Stimulated activated CD8-positive, alpha-beta memory T cell treated with anti-CD3 and anti-CD28 coated beads, Interleukin-4, amount 100 ng/mL, for 1 hour (primary cell): ENCODE measurements around the gene RNF123.

Source experiments
- DNase-seq, 2 donors: peaks; one replicate each; pipeline ENCODE4 v3.0.0-alpha.2; 2020; ENCODE audit warnings: low read depth in 2 of 2, low spot score in 1 of 2

RNF123 gene

DNA sequence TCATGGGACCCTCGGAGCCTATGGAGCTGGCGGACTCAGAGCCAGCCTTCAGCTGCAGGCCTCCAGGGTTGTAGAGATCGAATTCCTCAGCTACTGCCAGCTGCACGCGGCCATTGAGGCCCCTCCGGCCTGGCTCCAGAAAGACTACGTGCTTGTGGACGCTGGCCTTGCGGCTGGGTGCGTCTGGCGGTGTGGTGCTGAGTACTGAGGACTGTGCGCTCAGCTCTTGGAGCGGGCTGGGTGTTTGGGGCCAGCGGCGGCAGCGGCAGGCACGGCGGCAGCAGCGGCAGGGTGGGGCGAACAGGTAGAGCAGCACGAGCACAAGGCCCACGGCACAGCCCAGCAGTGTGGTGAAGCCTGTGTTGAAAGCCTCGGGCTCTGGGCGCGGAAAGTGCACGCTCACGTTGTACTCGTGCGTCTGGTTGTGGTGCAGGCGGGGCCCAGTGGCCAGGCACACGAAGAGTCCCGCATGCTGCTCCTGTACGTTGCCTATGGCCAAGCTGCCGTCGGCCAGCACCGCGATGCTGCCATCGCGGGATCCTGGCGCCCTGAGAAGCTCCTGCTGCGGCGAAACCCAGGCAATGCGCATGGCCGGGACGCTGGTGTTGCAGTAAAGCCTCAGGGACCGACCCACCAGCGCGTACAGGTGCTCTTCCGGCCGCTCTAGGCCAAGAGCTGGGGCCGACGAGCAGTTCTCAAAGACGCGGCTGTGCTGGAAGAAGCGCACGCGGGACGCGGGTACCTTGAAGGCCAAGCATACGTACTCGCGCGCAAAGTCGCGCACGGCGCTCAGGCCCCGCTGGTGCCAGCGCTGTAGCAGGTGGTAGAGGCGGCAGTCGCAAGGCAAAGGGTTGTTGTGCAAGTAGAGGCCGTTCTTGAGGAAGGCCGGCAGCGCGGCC is 28.9 kb downstream of the RNF123 start:
- DNase-seq: no peak

DNA sequence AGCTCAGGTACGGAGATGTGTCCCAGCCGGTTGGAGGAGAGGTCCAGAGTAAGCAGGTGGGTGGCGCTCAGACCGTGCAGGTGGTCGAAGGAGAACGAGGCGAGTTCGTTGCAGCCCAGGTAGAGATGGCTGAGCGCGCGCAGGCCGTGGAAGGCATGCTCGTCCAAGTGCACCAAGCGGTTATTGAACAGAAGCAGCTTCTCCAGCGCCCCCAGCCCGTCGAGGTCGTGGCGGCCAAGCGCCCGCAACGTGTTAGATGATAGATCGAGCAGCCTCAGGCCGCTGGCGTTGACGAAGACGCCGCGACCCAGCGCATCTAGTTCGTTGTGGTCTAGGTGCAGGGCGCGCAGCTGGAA is 29.5 kb downstream of the RNF123 start:
- DNase-seq: no peak

DNA sequence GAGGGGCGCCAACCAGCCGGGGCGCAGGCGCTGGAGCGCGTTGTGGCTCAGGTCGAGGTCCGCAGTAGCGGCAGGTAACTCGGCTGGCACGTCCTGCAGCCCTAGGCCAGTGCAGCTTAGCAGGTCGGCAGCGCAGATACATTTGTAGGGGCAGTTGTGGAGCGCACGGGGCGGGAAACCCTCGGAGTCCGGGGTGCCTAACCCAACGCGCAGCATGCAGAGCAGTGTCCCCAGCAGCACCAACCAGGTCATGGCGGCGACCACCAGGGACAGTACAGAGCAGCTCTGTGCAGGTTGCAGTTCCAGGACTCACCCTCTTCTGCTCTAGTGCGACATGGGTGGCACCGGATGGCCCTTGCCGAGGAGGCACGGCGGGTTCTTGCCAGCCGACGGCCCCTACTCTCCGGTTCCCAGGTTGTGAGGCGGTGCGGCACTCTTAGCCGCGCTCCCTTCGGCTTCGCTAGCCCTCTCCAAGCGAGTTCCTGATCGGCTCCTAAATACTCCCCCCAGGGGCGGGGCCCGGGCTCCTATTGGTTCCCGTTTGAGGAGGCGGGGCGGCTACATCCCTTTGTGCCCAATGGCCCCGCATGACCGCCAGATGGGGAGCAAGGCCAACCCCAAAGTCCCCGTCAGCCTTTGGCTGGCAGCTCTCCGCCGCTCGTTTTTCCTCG is 30.0 kb downstream of the RNF123 start, which contains the start of gene AMIGO3:
Gene AMIGO3 (minus strand): TSS at position 471 of the 671 bp plus-strand sequence. CDS start 219 bp downstream, at position 252.
- peak; percentile 76 to 79 for DNase-seq

DNA sequence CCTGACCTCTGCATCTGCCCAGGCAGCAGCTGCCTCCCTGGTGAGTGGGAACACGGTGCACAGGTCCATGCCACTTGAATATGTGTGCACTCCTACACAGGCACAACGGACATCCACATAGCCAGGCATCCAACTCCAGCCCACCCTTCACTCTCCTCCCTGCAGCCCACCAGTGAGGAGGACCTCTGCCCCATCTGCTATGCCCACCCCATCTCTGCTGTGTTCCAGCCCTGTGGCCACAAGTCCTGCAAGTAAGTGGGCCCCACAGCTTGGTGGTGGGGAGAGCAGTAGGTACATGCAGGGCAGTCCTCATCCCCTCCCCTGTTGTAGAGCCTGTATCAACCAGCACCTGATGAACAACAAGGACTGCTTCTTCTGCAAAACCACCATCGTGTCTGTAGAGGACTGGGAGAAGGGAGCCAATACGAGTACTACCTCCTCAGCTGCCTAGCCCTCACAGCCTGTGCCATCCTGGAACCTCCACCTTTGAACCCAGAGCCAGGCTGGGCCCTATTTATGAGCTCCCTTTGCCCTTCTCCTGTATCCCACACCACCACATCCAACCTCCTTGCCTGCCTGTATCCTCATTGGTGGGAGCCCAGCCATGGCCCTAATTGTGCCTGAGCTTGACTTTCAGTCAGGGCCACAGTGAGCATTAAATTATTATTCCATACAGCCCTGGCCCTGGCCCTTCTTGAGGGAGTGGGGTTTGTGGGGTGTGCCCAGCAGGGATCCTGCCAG is 31.7 kb downstream of the RNF123 start:
- DNase-seq: no peak

DNA sequence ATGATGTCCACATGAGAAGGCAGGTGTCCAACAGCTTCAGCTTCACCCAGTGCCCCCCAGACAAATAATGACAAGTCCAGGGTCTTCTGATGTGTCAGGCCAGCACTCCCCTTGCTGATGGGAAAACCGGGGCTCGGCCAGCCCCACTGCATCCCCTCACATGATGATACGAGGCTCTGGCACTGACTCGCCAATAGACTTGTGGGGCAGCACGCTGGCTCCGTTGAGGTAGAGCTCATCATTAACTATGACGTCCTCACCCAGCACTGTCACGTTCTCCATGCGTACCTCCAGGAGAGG is 32.2 kb downstream of the RNF123 start:
- DNase-seq: no peak

DNA sequence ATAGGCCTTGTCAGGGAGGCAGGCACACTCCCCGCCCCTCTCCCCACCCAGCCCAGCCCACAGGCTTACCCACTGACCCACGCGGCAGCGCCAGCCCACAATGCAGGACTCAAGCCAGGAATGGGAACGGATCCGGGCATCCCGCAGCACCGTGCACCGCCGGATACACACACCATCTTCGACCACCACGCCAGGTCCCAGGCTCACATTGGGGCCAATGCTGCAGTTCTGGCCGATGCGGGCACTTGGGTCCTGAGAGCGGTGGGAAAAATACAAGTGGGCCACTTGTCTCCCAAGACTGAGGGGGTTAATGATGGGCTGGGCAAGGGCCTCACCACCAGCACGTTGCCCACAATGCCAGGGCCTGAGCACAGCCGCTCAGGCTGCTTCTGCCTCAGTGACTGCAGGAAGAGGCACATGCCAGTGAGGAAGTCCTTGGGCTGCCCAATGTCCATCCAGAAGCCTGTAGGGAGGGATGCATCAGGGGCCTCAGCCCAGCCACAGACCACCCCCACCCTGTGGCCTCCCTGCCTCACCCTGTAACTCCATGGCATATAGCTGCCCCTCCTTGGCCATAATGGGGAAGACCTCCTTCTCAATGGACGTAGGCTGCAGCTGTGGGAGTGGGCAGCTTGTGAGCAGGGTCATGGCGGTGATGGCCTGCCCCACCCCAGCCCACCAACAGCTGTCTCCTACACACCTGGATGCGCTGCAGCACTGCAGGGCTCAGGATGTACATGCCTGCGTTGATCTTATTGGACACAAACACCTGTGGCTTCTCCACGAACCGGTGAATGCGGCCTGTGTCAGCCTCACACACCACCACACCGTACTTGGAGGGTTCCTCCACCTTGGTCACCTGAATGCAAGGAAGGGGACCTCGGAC is 32.8 kb downstream of the RNF123 start:
- no peak for DNase-seq

DNA sequence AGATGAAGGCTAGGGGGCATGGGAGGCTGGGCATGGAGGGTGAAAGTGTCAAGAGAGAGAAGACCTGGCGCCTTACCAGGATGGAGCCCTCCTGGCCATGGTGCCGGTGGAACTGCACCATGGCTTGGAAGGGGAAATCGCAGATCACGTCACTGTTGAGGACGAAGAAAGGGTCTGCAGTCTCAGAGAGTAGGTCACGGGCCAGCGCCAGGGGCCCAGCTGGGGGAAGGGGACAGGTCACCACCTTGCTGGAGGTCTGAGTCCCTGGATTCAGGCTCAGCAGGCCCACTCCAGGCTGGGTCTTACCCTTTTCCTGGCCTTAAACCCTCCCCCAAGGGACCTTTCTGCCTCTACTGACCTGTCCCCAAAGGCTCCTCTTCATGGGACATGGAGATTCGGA is 33.5 kb downstream of the RNF123 start:
- DNase-seq: no peak

DNA sequence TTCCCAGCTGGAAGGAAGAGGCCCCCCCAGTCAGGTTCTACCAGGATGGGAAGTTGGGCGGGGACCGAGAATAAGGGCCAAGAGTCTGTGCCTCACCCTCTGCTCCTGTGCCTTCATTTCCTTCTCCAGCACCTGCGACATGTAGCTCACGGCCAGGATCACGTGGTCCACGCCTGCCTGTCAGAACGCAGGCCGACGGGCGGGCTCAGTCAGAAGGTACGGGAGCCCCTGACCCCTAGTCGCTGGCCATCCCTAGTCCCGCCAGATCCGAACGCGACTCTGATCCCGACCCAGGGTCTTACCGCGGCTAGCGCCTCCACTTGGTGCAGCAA is 33.9 kb downstream of the RNF123 start:
- DNase-seq: peak in 1 of 2 donors; percentile 27

DNA sequence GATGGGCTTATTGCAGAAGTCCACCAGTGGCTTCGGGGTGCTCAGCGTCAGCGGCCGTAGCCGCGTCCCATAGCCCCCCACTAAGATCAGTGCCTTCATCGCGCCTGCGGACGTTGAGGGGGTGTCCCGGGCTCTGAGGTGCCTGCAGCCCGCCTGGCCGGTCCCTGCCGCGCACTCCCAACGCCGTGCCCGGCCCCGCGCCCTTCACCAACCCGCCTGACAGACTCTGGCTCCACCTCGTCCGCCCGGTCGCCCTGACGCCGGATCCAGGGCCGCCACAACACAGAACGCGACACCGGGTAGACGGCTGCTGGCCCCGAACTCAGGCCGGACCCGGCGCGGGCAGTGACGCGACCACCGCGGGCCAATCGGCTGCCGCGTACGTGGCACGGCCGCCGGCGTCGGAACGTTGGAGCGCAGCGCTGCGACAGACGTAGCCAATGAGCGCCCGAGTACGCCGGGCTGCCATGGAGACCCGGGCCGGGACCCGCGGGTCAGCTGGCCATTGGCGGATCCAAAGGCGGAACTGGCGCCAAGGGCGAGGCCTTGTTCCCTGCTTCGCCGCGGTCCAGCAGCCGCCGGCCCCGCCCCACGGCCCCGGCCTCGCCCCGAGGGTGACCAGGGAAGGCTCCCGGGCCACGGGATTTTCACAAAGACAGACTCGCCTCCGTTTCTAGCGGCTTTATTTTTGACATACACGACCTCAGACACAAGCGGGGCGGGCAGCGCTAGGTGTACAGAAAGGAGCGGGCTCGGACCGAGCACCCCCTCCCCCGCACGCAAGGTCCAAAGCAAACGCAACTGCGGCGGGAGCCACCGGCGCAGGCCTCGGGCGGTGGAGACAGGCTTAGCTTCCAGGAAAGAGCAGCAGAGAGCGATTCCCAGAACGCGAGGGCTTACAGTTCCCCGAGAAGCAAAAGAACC is 34.5 kb downstream of the RNF123 start, which contains the start of gene GMPPB:
Gene GMPPB (minus strand): TSS at position 324 of the 924 bp plus-strand sequence. CDS start 225 bp downstream, at position 99.
- peak; percentile 75 to 87 for DNase-seq

DNA sequence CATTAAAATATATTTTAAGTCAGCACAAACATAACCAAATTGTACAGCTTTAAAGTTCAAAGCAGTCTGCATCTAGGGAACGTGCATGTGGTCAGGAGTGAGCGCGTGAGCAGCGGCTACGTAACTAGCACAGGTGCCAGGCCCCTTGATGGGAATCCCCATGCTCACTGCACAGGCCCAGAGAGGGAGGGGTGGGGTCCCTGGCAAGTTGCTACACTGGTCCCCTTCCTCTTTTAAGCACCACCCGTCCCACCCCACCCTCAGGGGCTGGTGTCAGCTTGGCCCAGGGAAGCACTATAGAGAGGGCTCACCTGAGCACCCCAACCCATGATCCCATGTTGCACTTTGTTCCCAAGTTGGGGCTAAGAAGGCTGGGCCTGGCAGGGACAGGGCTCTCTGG is 35.2 kb downstream of the RNF123 start:
- DNase-seq: no peak

DNA sequence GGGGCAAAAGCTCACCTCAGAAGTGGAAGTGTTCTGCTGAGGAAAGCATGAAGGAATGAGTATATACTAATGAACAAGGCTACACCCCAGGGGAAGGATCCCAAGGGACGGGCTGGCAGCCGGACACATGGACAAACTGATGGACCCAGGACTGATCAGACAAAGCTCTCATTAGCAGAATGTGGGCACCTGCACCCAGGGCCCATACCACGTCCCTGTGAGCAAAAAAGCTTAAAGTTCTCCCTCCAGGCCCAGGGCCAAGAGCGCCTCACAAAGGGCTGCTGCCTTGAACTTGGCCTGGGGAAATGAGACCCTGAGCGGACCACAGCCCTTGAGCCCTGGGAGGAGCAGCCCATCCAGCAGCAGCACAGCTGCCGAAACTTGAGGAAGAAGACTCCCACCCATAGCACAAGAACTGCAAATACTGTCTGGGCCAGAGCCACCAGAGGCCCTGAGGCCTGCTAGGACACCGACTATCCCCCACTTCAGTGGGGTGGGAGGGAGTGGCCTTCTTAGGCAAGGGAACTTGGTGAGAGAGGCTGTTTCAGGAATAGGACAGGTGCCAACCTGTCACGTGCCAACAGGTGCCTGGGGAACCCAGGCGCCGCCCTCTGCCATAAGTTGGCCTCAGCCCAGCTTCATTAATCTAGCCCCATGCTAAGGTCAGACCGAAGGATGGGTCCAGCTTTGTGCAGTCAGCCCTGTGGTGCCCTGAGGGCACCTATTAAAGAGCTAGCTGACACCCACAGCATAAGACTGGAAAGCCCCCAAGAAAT is 36.7 kb downstream of the RNF123 start:
- DNase-seq: no peak

DNA sequence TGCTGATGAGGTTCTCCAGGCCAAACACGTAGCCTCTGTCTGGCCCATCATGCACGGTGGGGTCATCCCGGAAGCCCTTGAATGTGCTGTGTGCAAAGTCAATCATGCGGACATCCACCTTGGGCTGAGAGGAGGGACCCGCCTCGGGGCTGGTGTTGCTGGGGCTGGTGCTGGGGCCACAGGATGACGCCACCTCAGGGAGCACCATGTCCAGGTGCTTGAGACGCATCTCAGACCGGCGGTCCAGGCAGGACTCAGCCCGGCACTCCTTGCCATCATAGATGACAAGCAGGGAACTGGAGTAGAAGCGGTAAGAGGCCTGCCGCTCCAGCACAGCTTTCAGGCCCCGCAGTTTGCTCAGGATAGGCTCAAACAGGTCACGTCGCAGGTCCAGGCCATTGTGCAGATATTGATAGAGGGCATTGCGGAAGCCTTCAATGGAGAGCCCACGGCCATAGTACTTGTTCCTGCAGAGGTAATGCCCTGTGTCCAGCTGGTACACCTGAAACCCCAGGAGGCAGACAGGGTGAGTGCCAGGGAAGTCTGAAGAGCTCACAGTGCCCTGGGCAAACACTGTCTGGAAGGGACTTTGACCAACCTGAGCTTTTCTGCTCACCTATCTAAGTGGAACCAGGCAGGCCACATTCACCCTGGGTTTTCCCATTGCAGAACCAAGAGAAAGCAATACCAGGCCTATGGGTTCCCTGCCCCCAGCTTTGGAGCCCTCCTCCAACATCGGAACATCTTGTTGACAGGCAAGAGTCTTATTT is 38.0 kb downstream of the RNF123 start:
- DNase-seq: no peak

DNA sequence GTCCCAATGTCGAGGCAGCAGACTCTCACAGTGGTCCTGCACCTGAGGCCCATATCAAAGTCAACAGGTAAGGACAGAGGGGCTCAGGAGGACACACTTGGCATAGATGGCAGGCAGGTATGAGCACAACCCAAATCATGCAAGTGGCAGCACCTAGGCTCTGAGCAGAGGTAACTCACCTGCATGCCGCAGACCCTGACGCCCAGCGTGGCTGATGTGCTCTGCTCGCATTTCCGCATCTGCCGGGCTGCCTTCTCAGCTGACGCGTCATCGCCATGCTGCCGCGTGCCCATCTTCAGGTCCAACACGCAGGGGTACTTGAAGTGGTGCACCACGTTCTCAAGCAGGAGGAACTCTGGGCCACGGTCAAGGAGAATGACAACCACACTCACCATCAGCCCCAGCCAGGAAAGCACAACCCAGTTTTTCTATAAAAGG is 38.6 kb downstream of the RNF123 start:
- no peak for DNase-seq

DNA sequence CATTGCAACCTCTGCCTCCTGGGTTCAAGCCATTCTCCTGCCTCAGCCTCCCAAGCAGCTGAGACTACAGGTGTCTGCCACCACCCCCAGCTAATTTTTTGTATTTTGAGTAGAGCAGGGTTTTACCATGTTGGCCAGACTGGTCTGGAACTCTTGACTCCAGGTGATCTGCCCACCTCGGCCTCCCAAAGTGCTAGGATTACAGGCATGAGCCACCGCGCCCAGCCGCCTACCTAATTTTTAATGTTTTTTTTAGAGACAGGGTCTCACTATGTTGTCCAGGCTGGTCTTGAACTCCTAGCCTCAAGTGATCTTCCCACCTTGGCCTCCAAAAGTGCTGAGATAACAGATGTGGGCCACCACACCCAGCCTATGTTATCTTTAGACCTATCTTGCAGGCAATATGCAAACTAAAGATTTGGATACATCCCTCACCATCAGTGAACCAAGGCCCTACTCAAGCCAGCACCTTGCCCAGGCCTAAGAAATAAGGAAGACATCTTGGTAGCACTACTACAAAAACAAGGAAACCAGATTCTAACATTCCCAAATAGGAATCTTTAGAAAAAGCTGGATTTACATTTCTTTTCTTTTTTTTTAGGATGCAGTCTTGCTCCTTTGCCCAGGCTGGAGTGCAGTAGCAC is 40.7 kb downstream of the RNF123 start:
- no peak for DNase-seq

DNA sequence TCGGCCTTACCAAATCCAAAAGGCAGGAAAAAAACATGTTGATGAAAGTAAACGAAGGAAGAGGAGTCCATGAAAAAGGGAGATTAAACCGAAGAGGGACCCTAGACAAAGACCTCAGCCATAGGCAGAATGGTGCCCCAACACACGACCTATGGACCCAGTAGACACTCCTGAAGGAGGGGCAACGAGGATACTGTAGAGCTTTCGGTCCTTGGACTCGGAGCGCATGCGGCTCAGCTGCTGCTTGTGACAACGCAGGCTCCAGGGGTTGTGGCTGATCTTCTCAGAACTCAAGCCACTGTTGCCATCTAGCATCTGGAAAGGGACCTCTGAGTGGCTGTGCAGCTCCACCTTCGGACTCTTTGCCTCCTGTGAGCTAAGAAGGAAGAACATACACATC is 43.2 kb downstream of the RNF123 start:
- no peak for DNase-seq

DNA sequence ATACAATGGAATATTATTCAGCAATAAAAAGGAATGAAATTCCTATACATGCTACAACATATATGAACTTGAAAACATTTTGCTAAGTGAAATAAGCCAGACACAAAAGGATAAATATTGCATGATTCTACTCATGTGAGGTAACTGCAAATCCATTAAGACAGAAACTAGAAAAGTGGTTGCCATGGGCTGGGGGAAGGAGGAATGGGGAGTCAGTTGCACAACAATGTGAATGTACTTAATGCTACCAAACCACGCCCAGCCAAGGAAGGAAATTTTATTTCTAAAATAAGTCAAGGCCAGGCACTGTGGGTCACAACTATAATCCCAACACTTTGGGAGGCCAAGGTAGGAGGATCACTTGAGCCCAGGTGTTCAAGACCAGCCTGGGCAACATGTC is 44.2 kb downstream of the RNF123 start:
- DNase-seq: no peak

DNA sequence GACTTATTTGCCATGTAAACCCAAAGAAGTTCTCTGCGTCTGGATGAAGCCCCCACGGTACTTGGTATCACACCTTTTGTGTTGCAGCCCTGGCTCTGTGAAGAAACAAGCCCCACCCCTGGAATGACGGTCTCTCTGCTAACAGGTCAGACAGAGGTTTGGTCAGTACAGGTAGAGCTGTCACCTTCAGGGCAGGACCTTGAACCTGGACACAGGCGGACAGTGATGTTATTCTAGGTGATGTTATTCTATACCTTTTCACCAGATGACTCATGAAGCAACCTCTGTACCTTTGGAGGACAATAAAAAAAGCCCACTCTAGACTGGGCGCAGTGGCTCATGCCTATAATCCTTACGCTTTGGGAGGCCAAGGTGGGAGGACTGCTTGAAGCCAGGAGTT is 45.4 kb downstream of the RNF123 start:
- DNase-seq: no peak
